Brain microvascular endothelial cell (primary cell): ENCODE data around the gene SLC8A1.

Source experiments
- DNase-seq: peaks from one replicate; pipeline ENCODE4 v3.0.0-alpha.2; 2020
- H3K27ac ChIP-seq: fragments of 250-450 bp; sonication (Bioruptor Pico); 2 replicates; pipeline ENCODE4 v1.5.1; 2020; ENCODE audit warnings: mild to moderate bottlenecking, moderate library complexity
- H3K27me3 ChIP-seq: fragments of 250-450 bp; sonication (Bioruptor Pico); replicated peaks from 2 replicates; pipeline ENCODE4 v1.5.1; 2020; ENCODE audit warnings: mild to moderate bottlenecking
- H3K36me3 ChIP-seq: fragments of 250-450 bp; sonication (Bioruptor Pico); replicated peaks from 2 replicates; pipeline ENCODE4 v1.5.1; 2020; ENCODE audit warnings: mild to moderate bottlenecking
- H3K4me3 ChIP-seq: 2 replicates; pipeline ENCODE4 v1.5.1; 2011; ENCODE audit warnings: low read depth, mild to moderate bottlenecking, control low read depth, low read length, moderate library complexity
- CTCF ChIP-seq: IDR thresholded peaks from 2 replicates; pipeline ENCODE4 v1.5.1; 2011; ENCODE audit warnings: low read depth, mild to moderate bottlenecking, moderate library complexity, low read length, control low read depth, inconsistent platforms; ENCODE audit errors: missing control alignments
- in situ Hi-C: cut with HindIII; loops from 2 replicates; pipeline ENCODE4 v1.10.0; 2017; ENCODE audit warnings: low sequenced_read_pairs, low pct_ligation_motif_present

Gene SLC8A1

GRCh38 chr2:40102447-40102846, 349.4 kb downstream of the SLC8A1 start:
- no peak for TF ChIP-seq CTCF
- H3K27me3 ChIP-seq, result no peaks in the 10 kb centered on the region
- H3K27ac ChIP-seq, result peak overlapping the region; percentile 82
- in situ Hi-C loops, result no loop called here
- H3K4me3 ChIP-seq, result no peak overlapping the region
- no peak for DNase-seq
- no peaks in the 10 kb centered on the region for H3K36me3 ChIP-seq

GRCh38 chr2:40101131-40101575, 350.7 kb downstream of the SLC8A1 start:
- peak; percentile 77 for DNase-seq
- Histone ChIP-seq H3K27ac (peak overlapping the region; percentile 66), H3K4me3 (no peak overlapping the region), H3K36me3 (no peaks in the 10 kb centered on the region), H3K27me3 (no peaks in the 10 kb centered on the region)
- no peak for TF ChIP-seq CTCF
- in situ Hi-C loops, result no loop called here

- Histone ChIP-seq H3K4me3 (no peak overlapping the region), H3K27ac (peak overlapping the region; percentile 66), H3K36me3 (no peaks in the 10 kb centered on the region), H3K27me3 (no peaks in the 10 kb centered on the region)
- DNase-seq, result no peak
- in situ Hi-C loops, result no loop called here
- TF ChIP-seq CTCF, result no peak
These were observed 351.2 kb downstream of the SLC8A1 start for GRCh38 chr2:40100676-40101075.

GRCh38 chr2:40098786-40099470, 353.0 kb downstream of the SLC8A1 start:
- in situ Hi-C loops, result no loop called here
- no peaks in the 10 kb centered on the region for H3K27me3 ChIP-seq
- no peak overlapping the region for H3K4me3 ChIP-seq
- H3K27ac ChIP-seq, result peak overlapping the region; percentile 66
- no peaks in the 10 kb centered on the region for H3K36me3 ChIP-seq
- no peak for TF ChIP-seq CTCF
- peak; percentile 48 for DNase-seq

GRCh38 chr2:40097691-40098385, 354.1 kb downstream of the SLC8A1 start:
- H3K36me3 ChIP-seq, result no peaks in the 10 kb centered on the region
- in situ Hi-C loops, result no loop called here
- H3K27ac ChIP-seq, result peak overlapping the region; percentile 66
- H3K4me3 ChIP-seq, result no peak overlapping the region
- peak; percentile 66 for DNase-seq
- TF ChIP-seq CTCF, result no peak
- no peaks in the 10 kb centered on the region for H3K27me3 ChIP-seq
